K562 (cell line): ENCODE data around the gene PLPP1. TPM values are rescaled to one million over a fixed set of nuclear protein-coding genes. Genes with fewer than 3 reads are reported as not detected.

ENCODE experiments used
- ATAC-seq: fragments of 200-7000 bp; cut with Tn5 transposase; 3 replicates; pipeline ENCODE4 v1.9.1; 2020; ENCODE audit warnings: moderate library complexity
- BruUV-seq: library from RNA; stranded (reverse); fragments of 400-500 nt; replicated peaks from 2 replicates; lab custom pipeline; 2021; lab: Mats Ljungman, UMichigan
- CTCF ChIA-PET: fragments of 300-600 bp; formaldehyde crosslinking; extraction: SDS; loops from one replicate; lab custom pipeline; 2021; ENCODE audit warnings: low intra/inter-chr PET ratio; lab: Yijun Ruan, JAX
- POLR2A ChIA-PET: fragments of 300-600, 350-650 bp; sonication (Branson Sonifier 250); formaldehyde crosslinking; extraction: SDS; loops from one replicate; lab custom pipeline; 2021; ENCODE audit warnings: antibody characterized with exemption, inconsistent platforms; lab: Yijun Ruan, JAX
- DNase-seq, 4 experiments: peaks; one replicate each; pipeline versions ENCODE4 v3.0.0 to v3.0.0-alpha.2; 2011 to 2018; ENCODE audit warnings: low spot score in 3 of 4, mixed read lengths in 3 of 4; ENCODE audit errors: extremely low read depth in 1 of 4
- FAIRE-seq: peaks from 2 replicates; lab custom pipeline; 2011; peaks lifted over from hg19 to GRCh38; lab: Jason Lieb, UNC
- H2AFZ ChIP-seq: 2 replicates; pipeline ENCODE4 v1.6.0; 2011; ENCODE audit warnings: low read depth, low read length, control low read depth, inconsistent platforms
- H3K27ac ChIP-seq: fragments of 200-600 bp; 3 replicates; pipeline ENCODE4 v1.8.0; 2011; ENCODE audit warnings: low read depth, mild to moderate bottlenecking, control low read depth, inconsistent platforms, low read length, moderate library complexity, mixed read lengths; ENCODE audit errors: extremely low read depth
- H3K27me3 ChIP-seq, 2 experiments: fragments of 300-600 bp in 1 of 2; 2 replicates in 1 of 2; 3 replicates in 1 of 2; pipeline versions ENCODE4 v1.6.0 to v1.8.0; 2011; ENCODE audit warnings: inconsistent platforms in 2 of 2, low read length in 2 of 2, mild to moderate bottlenecking in 1 of 2, mixed read lengths in 1 of 2, moderate library complexity in 1 of 2; ENCODE audit not compliant: control insufficient read depth in 2 of 2, insufficient read depth in 2 of 2
- H3K36me3 ChIP-seq: fragments of 300-600 bp; 3 replicates; pipeline ENCODE4 v1.8.0; 2011; ENCODE audit warnings: mild to moderate bottlenecking, low read length, inconsistent platforms; ENCODE audit not compliant: control insufficient read depth, insufficient read depth
- H3K4me1 ChIP-seq, 2 experiments: fragments of 200-600 bp in 1 of 2; replicated peaks in 1 of 2; 2 replicates in 1 of 2; 3 replicates in 1 of 2; pipeline versions ENCODE4 v1.5.1 to v1.8.0; 2011; ENCODE audit warnings: inconsistent platforms in 2 of 2, low read length in 2 of 2, mild to moderate bottlenecking in 1 of 2, mixed read lengths in 1 of 2, moderate library complexity in 1 of 2; ENCODE audit not compliant: control insufficient read depth in 2 of 2, insufficient read depth in 2 of 2
- H3K4me2 ChIP-seq: 2 replicates; pipeline ENCODE4 v1.6.1; 2011; ENCODE audit warnings: low read length, control low read depth, inconsistent platforms, mixed read lengths; ENCODE audit not compliant: insufficient read depth
- H3K4me3 ChIP-seq: fragments of 200-600 bp; sonication (generic), shearing (Covaris generic); 2 replicates; pipeline ENCODE4 v1.5.1; 2016; ENCODE audit warnings: control low read depth, inconsistent platforms
- H3K79me2 ChIP-seq: fragments of 200-600 bp; 3 replicates; pipeline ENCODE4 v1.8.0; 2011; ENCODE audit warnings: low read length, inconsistent platforms; ENCODE audit not compliant: control insufficient read depth, insufficient read depth
- H3K9ac ChIP-seq, 2 experiments: 2 replicates each; pipeline versions ENCODE4 v1.6.0 to v1.6.1; 2011; ENCODE audit warnings: low read depth in 2 of 2, low read length in 2 of 2, control low read depth in 1 of 2, inconsistent platforms in 1 of 2, mild to moderate bottlenecking in 1 of 2, mixed read lengths in 1 of 2; ENCODE audit not compliant: insufficient read depth in 1 of 2
- H3K9me1 ChIP-seq: one replicate; pipeline ENCODE4 v1.6.0; 2011; ENCODE audit warnings: inconsistent platforms, mild to moderate bottlenecking, low read length, moderate library complexity; ENCODE audit not compliant: control insufficient read depth, insufficient read depth
- H3K9me3 ChIP-seq: replicated peaks from 2 replicates; pipeline ENCODE4 v1.5.1; 2011; ENCODE audit warnings: low read depth, low read length, inconsistent platforms; ENCODE audit not compliant: control insufficient read depth, insufficient read depth
- H4K20me1 ChIP-seq: replicated peaks from 2 replicates; pipeline ENCODE4 v1.6.1; 2011; ENCODE audit warnings: low read length, inconsistent platforms, mixed read lengths; ENCODE audit not compliant: control insufficient read depth, insufficient read depth
- ATF4 ChIP-seq: fragments of 450-650 bp; formaldehyde crosslinking; IDR thresholded peaks from 2 replicates; pipeline ENCODE4 v1.4.0; 2022; ENCODE audit warnings: mild to moderate bottlenecking, moderate library complexity
- BCOR ChIP-seq: fragments of 450-650 bp; IDR thresholded peaks from 2 replicates; pipeline ENCODE4 v1.6.1; 2016
- ELK3 ChIP-seq: fragments of 450-650 bp; formaldehyde crosslinking; IDR thresholded peaks from 2 replicates; pipeline ENCODE4 v1.4.0; 2020; ENCODE audit warnings: mild to moderate bottlenecking
- ESRRA ChIP-seq: fragments of 450-650 bp; IDR thresholded peaks from 2 replicates; pipeline ENCODE4 v1.6.1; 2014; ENCODE audit warnings: low read depth, mild to moderate bottlenecking, moderate library complexity, borderline replicate concordance
- ETS2 ChIP-seq: IDR thresholded peaks from 2 replicates; pipeline ENCODE4 v1.6.1; 2016; ENCODE audit warnings: borderline replicate concordance, missing genetic modification characterization, mild to moderate bottlenecking, moderate library complexity, missing compliant biosample characterization; ENCODE audit not compliant: poor library complexity, severe bottlenecking
- KLF6 ChIP-seq: fragments of 250-450 bp; sonication (Bioruptor Pico); IDR thresholded peaks from 2 replicates; pipeline ENCODE4 v1.4.0; 2020; ENCODE audit warnings: mild to moderate bottlenecking, moderate library complexity, borderline replicate concordance
- PHB2 ChIP-seq: fragments of 450-650 bp; IDR thresholded peaks from 2 replicates; pipeline ENCODE4 v1.6.1; 2017; ENCODE audit warnings: low read depth
- PTTG1 ChIP-seq: fragments of 450-650 bp; IDR thresholded peaks from 2 replicates; pipeline ENCODE4 v1.6.1; 2016; ENCODE audit warnings: low read depth, mild to moderate bottlenecking, missing genetic modification characterization, missing compliant biosample characterization
- RAD51 ChIP-seq: fragments of 450-650 bp; IDR thresholded peaks from 2 replicates; pipeline ENCODE4 v1.7.1; 2016; ENCODE audit warnings: low read depth, mild to moderate bottlenecking, borderline replicate concordance
- RFX1 ChIP-seq: fragments of 450-650 bp; IDR thresholded peaks from 2 replicates; pipeline ENCODE4 v1.6.1; 2016; ENCODE audit warnings: mild to moderate bottlenecking, moderate library complexity
- SMAD3 ChIP-seq: fragments of 450-650 bp; formaldehyde crosslinking; conservative IDR thresholded peaks from 2 replicates; pipeline ENCODE4 v1.4.0; 2020; ENCODE audit warnings: mild to moderate bottlenecking
- TRIM25 ChIP-seq: fragments of 450-650 bp; IDR thresholded peaks from 2 replicates; pipeline ENCODE4 v1.7.0; 2016; ENCODE audit warnings: borderline replicate concordance
- USF2 ChIP-seq: sonication (generic); formaldehyde crosslinking; IDR thresholded peaks from 2 replicates; pipeline ENCODE4 v1.5.0; 2020; ENCODE audit warnings: missing genetic modification reagents
- XRCC5 ChIP-seq: fragments of 200-400 bp; formaldehyde crosslinking; IDR thresholded peaks from 2 replicates; pipeline ENCODE4 v1.6.1; 2017; ENCODE audit warnings: low read depth, mild to moderate bottlenecking, low read length
- ZNF174 ChIP-seq: fragments of 250-450 bp; sonication (Bioruptor Pico); IDR thresholded peaks from 2 replicates; pipeline ENCODE4 v1.4.0; 2020; ENCODE audit warnings: mild to moderate bottlenecking
- ZNF239 ChIP-seq: fragments of 250-450 bp; sonication (Bioruptor Pico); IDR thresholded peaks from 2 replicates; pipeline ENCODE4 v1.4.0; 2020; ENCODE audit warnings: mild to moderate bottlenecking
- ZNF354B ChIP-seq: fragments of 250-450 bp; sonication (Bioruptor Pico); IDR thresholded peaks from 2 replicates; pipeline ENCODE4 v1.4.0; 2020
- ZNF586 ChIP-seq: fragments of 450-650 bp; formaldehyde crosslinking; conservative IDR thresholded peaks from 2 replicates; pipeline ENCODE4 v1.4.0; 2020; ENCODE audit warnings: mild to moderate bottlenecking, moderate library complexity
- WGBS: fragments of 100-300 bp; shearing (Covaris generic); methylation state at CpG from one replicate; pipeline ENCODE4 v1.1.6; 2016; ENCODE audit warnings: low coverage, mixed read lengths; ENCODE audit not compliant: insufficient coverage; ENCODE audit errors: missing lambda C conversion rate; 5-methylcytosine and 5-hydroxymethylcytosine counted together
- in situ Hi-C: fragments of 300-500 bp; cut with MboI; formaldehyde crosslinking; loops from 4 replicates; pipeline ENCODE4 v1.15.0; 2018; ENCODE audit warnings: inconsistent platforms, mixed read lengths
- intact Hi-C: fragments of 100-400 bp; cut with micrococcal nuclease; formaldehyde crosslinking; loops from 2 replicates; pipeline ENCODE4 v1.14.2; 2022
- polyA plus RNA-seq, 8 experiments: library from polyadenylated mRNA; depleted of rRNA in 4 of 8; stranded (reverse) in 5 of 8; unstranded in 3 of 8; fragments of >200 nt; fragmentation: Nextera tagmentation in 2 of 8; fragmentation: Illumina TruSeq in 1 of 8; extraction: Ambion mirVana in 2 of 8; extraction: Trizol in 1 of 8; gene quantifications; 2 replicates each; pipeline versions ENCODE4 v1.2.1 to v1.2.3, GENCODE V29; 2011 to 2014; ENCODE audit warnings: inconsistent platforms in 1 of 8, missing spikeins in 1 of 8
- total RNA-seq, 7 experiments: library from RNA; depleted of rRNA in 6 of 7; stranded (reverse); fragments of >200 nt in 6 of 7; fragmentation: Illumina TruSeq in 2 of 7; extraction: Trizol in 2 of 7; gene quantifications; 2 replicates each; pipeline versions ENCODE4 v1.2.1 to v1.2.3, GENCODE V29; 2011 to 2021; ENCODE audit warnings: low replicate concordance in 1 of 7
- TF ChIP-seq, protein P1 (sequence below): fragments of 450-650 bp; formaldehyde crosslinking; IDR thresholded peaks from 2 replicates; pipeline ENCODE4 v1.4.0; 2022; ENCODE audit warnings: missing genetic modification characterization

PLPP1 gene
- total and polyA plus RNA-seq, 9 of the 15 experiments (the other 6 are each of a cell fraction or from before 2014, with no cell fraction given): 0.04 to 0.24 (median 0.04) TPM; not detected in 6

- H3K36me3 ChIP-seq: peaks cover 71% of the 10 kb centered on the region
- in situ Hi-C loops: no loop called here
- WGBS: 100% methylated on average over 1 of the region's 1 CpG
Measured at GRCh38 chr5:55427157-55427556, 107.6 kb downstream of the PLPP1 start.

More at GRCh38 chr5:55427157-55427556, 107.6 kb downstream of the PLPP1 start:
- intact Hi-C loops: no loop called here
- no peaks in the 10 kb centered on the region for H3K27me3 ChIP-seq
- H2AFZ ChIP-seq: no peak overlapping the region
- peaks cover 21% of the 10 kb centered on the region for H3K9me3 ChIP-seq
- no peaks in the 10 kb centered on the region for H3K79me2 ChIP-seq
- FAIRE-seq (no peak), ATAC-seq (no peak), DNase-seq (no peak)
- TF ChIP-seq ESRRA: no peak
- TF ChIP-seq KLF6 (CRISPR knock-in tag): no peak
- TF ChIP-seq, protein P1, sequence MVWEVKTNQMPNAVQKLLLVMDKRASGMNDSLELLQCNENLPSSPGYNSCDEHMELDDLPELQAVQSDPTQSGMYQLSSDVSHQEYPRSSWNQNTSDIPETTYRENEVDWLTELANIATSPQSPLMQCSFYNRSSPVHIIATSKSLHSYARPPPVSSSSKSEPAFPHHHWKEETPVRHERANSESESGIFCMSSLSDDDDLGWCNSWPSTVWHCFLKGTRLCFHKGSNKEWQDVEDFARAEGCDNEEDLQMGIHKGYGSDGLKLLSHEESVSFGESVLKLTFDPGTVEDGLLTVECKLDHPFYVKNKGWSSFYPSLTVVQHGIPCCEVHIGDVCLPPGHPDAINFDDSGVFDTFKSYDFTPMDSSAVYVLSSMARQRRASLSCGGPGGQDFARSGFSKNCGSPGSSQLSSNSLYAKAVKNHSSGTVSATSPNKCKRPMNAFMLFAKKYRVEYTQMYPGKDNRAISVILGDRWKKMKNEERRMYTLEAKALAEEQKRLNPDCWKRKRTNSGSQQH: no peak
- TF ChIP-seq USF2 (CRISPR knock-in tag): no peak
- no peak for TF ChIP-seq ELK3 (CRISPR knock-in tag)
- TF ChIP-seq ZNF174 (CRISPR knock-in tag): no peak
- no peak for TF ChIP-seq ETS2 (tag)
- no peak for TF ChIP-seq ZNF354B (CRISPR knock-in tag)
- TF ChIP-seq ZNF239 (CRISPR knock-in tag): no peak
- TF ChIP-seq RFX1: no peak
- no peak for TF ChIP-seq XRCC5
- no peak for TF ChIP-seq ZNF586 (CRISPR knock-in tag)
- TF ChIP-seq BCOR: no peak
- no peak for TF ChIP-seq ATF4 (CRISPR knock-in tag)
- no peak for TF ChIP-seq PTTG1 (tag)
- no peak for TF ChIP-seq RAD51
- no peak for TF ChIP-seq SMAD3 (CRISPR knock-in tag)
- TF ChIP-seq PHB2: no peak
- no peak for TF ChIP-seq TRIM25
- H3K4me1 ChIP-seq: no peaks in the 10 kb centered on the region
- H3K9ac ChIP-seq: no peak overlapping the region
- CTCF ChIA-PET: no interaction called here
- H3K27ac ChIP-seq: no peak overlapping the region
- H3K4me2 ChIP-seq: no peak overlapping the region
- no peak overlapping the region for H3K4me3 ChIP-seq
- no peaks in the 10 kb centered on the region for H3K9me1 ChIP-seq
- POLR2A ChIA-PET: interaction anchor here (0.6 kb wide), 2 partner anchors 128 to 1090 kb away, joined by 3 read pairs; no protein-coding TSS in a partner anchor
- no TSS peak for BruUV-seq
- H4K20me1 ChIP-seq: no peaks in the 10 kb centered on the region
